K562 (cell line): Measurements from ENCODE around the gene FAM168B. TPM values are rescaled to one million over a fixed set of nuclear protein-coding genes. Genes with fewer than 3 reads are reported as not detected.

Source experiments
- BRF1 ChIP-seq: IDR thresholded peaks from 3 replicates; pipeline ENCODE4 v1.6.1; 2011; ENCODE audit warnings: borderline replicate concordance, mild to moderate bottlenecking; ENCODE audit not compliant: insufficient read length; ENCODE audit errors: extremely low read depth
- CBFA2T3 ChIP-seq: fragments of 450-650 bp; IDR thresholded peaks from 2 replicates; pipeline ENCODE4 v1.6.1; 2017
- FOXJ3 ChIP-seq: sonication (generic); formaldehyde crosslinking; IDR thresholded peaks from 2 replicates; pipeline ENCODE4 v1.4.0; 2020; ENCODE audit warnings: mild to moderate bottlenecking, missing genetic modification reagents
- GATAD2B ChIP-seq: fragments of 450-650 bp; IDR thresholded peaks from 2 replicates; pipeline ENCODE4 v1.6.1; 2017; ENCODE audit warnings: mild to moderate bottlenecking, borderline replicate concordance
- HMG20B ChIP-seq: fragments of 250-450 bp; sonication (Bioruptor Pico); IDR thresholded peaks from 2 replicates; pipeline ENCODE4 v1.5.0; 2021; ENCODE audit warnings: mild to moderate bottlenecking
- KDM1A ChIP-seq, 2 experiments: fragments of 450-650 bp; IDR thresholded peaks; 2 replicates each; pipeline ENCODE4 v1.6.1; 2016; ENCODE audit warnings: mild to moderate bottlenecking in 2 of 2
- MAFK ChIP-seq: IDR thresholded peaks from 2 replicates; pipeline ENCODE4 v1.6.1; 2011; ENCODE audit warnings: low read length, improper control_type of control experiment
- MCM5 ChIP-seq: fragments of 450-650 bp; IDR thresholded peaks from 2 replicates; pipeline ENCODE4 v1.6.1; 2016; ENCODE audit warnings: low read depth
- MITF ChIP-seq: IDR thresholded peaks from 2 replicates; pipeline ENCODE4 v1.6.1; 2014; ENCODE audit warnings: antibody characterized with exemption
- MNT ChIP-seq, 2 experiments: fragments of 450-650 bp; conservative IDR thresholded peaks; 2 replicates each; pipeline ENCODE4 v1.6.1; 2017; ENCODE audit warnings: mild to moderate bottlenecking in 2 of 2, moderate library complexity in 2 of 2
- TAF7 ChIP-seq: fragments of 450-650 bp; IDR thresholded peaks from 2 replicates; pipeline ENCODE4 v1.6.1; 2016; ENCODE audit warnings: missing genetic modification characterization, missing compliant biosample characterization
- TBP ChIP-seq: optimal IDR thresholded peaks from 2 replicates; pipeline ENCODE3; 2011; ENCODE audit warnings: low read depth, low read length, improper control_type of control experiment
- TGIF2 ChIP-seq: sonication (generic); formaldehyde crosslinking; IDR thresholded peaks from 2 replicates; pipeline ENCODE4 v1.8.1; 2022; ENCODE audit warnings: mild to moderate bottlenecking, missing genetic modification reagents, moderate library complexity
- TSC22D4 ChIP-seq: fragments of 450-650 bp; IDR thresholded peaks from 2 replicates; pipeline ENCODE4 v1.6.1; 2016; ENCODE audit warnings: missing genetic modification characterization, missing biosample characterization, control low read depth
- ZNF12 ChIP-seq: sonication (generic); formaldehyde crosslinking; IDR thresholded peaks from 2 replicates; pipeline ENCODE4 v1.4.0; 2020; ENCODE audit warnings: mild to moderate bottlenecking, missing genetic modification reagents
- ZNF134 ChIP-seq: fragments of 250-450 bp; sonication (Bioruptor Pico); conservative IDR thresholded peaks from 2 replicates; pipeline ENCODE4 v1.4.0; 2020
- ZNF717 ChIP-seq: fragments of 250-450 bp; sonication (Bioruptor Pico); IDR thresholded peaks from 2 replicates; pipeline ENCODE4 v1.5.0; 2021
- polyA plus RNA-seq, 8 experiments: library from polyadenylated mRNA; depleted of rRNA in 4 of 8; stranded (reverse) in 5 of 8; unstranded in 3 of 8; fragments of >200 nt; fragmentation: Nextera tagmentation in 2 of 8; fragmentation: Illumina TruSeq in 1 of 8; extraction: Ambion mirVana in 2 of 8; extraction: Trizol in 1 of 8; gene quantifications; 2 replicates each; pipeline versions ENCODE4 v1.2.1 to v1.2.3, GENCODE V29; 2011 to 2014; ENCODE audit warnings: inconsistent platforms in 1 of 8, missing spikeins in 1 of 8
- total RNA-seq, 7 experiments: library from RNA; depleted of rRNA in 6 of 7; stranded (reverse); fragments of >200 nt in 6 of 7; fragmentation: Illumina TruSeq in 2 of 7; extraction: Trizol in 2 of 7; gene quantifications; 2 replicates each; pipeline versions ENCODE4 v1.2.1 to v1.2.3, GENCODE V29; 2011 to 2021; ENCODE audit warnings: low replicate concordance in 1 of 7
- TF ChIP-seq, protein P1 (sequence below): fragments of 450-650 bp; IDR thresholded peaks from 2 replicates; pipeline ENCODE4 v1.6.1; 2017; ENCODE audit warnings: mild to moderate bottlenecking, moderate library complexity
- TF ChIP-seq, protein P2 (sequence below): sonication (generic); formaldehyde crosslinking; IDR thresholded peaks from 2 replicates; pipeline ENCODE4 v1.8.0; 2022; ENCODE audit warnings: mild to moderate bottlenecking, low read depth, missing genetic modification reagents
- TF ChIP-seq, protein P3 (sequence below), 3 experiments: fragments of 200-800 bp in 1 of 3; fragments of 250-450 bp in 1 of 3; fragments of 450-650 bp in 1 of 3; sonication (Bioruptor Pico) in 1 of 3; sonication (Bioruptor generic) in 1 of 3; formaldehyde crosslinking in 1 of 3; IDR thresholded peaks; 2 replicates each; pipeline versions ENCODE4 v1.6.1 to v1.8.0; 2016 to 2022; ENCODE audit warnings: mild to moderate bottlenecking in 2 of 3, missing genetic modification characterization in 2 of 3, missing compliant biosample characterization in 1 of 3, moderate library complexity in 1 of 3

Gene FAM168B
- total and polyA plus RNA-seq, 9 of the 15 experiments (the other 6 are each of a cell fraction or from before 2014, with no cell fraction given) = 3.3 to 76.0 (median 46.1) TPM

GRCh38 chr2:131105156-131105949 is 12.1 kb upstream of the FAM168B start, which contains the start of gene PLEKHB2 (continued):
- TF ChIP-seq MAFK = no peak
- no peak for TF ChIP-seq HMG20B (CRISPR knock-in tag)
- 0 out of 2 replicates have a peak, but pooled peaks have one; percentile 32 for TF ChIP-seq TAF7
- TF ChIP-seq ZNF12 (CRISPR knock-in tag) = no peak
- TF ChIP-seq TGIF2 (CRISPR knock-in tag) = no peak
- peak; percentile 69 for TF ChIP-seq TBP
- TF ChIP-seq FOXJ3 (CRISPR knock-in tag) = no peak
- TF ChIP-seq MNT (conservative IDR thresholded peaks at IDR 0.05) = peak in 1 of 2 experiments; percentile 66; a peak in 2 of 4 replicates
- no peak for TF ChIP-seq TSC22D4 (tag)
- TF ChIP-seq KDM1A (IDR thresholded peaks at IDR 0.05) = no peak
- TF ChIP-seq, protein P1, sequence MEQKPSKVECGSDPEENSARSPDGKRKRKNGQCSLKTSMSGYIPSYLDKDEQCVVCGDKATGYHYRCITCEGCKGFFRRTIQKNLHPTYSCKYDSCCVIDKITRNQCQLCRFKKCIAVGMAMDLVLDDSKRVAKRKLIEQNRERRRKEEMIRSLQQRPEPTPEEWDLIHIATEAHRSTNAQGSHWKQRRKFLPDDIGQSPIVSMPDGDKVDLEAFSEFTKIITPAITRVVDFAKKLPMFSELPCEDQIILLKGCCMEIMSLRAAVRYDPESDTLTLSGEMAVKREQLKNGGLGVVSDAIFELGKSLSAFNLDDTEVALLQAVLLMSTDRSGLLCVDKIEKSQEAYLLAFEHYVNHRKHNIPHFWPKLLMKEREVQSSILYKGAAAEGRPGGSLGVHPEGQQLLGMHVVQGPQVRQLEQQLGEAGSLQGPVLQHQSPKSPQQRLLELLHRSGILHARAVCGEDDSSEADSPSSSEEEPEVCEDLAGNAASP = no peak
- no peak for TF ChIP-seq ZNF134 (CRISPR knock-in tag)
- TF ChIP-seq MITF = 0 out of 2 replicates have a peak, but pooled peaks have one; percentile 11
- TF ChIP-seq CBFA2T3 = no peak
- TF ChIP-seq GATAD2B = no peak
- TF ChIP-seq, protein P2, sequence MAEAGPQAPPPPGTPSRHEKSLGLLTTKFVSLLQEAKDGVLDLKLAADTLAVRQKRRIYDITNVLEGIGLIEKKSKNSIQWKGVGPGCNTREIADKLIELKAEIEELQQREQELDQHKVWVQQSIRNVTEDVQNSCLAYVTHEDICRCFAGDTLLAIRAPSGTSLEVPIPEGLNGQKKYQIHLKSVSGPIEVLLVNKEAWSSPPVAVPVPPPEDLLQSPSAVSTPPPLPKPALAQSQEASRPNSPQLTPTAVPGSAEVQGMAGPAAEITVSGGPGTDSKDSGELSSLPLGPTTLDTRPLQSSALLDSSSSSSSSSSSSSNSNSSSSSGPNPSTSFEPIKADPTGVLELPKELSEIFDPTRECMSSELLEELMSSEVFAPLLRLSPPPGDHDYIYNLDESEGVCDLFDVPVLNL = no peak
- TF ChIP-seq BRF1 = no peak
- no peak for TF ChIP-seq ZNF717 (CRISPR knock-in tag)
- TF ChIP-seq MCM5 = no peak
- TF ChIP-seq, protein P3, sequence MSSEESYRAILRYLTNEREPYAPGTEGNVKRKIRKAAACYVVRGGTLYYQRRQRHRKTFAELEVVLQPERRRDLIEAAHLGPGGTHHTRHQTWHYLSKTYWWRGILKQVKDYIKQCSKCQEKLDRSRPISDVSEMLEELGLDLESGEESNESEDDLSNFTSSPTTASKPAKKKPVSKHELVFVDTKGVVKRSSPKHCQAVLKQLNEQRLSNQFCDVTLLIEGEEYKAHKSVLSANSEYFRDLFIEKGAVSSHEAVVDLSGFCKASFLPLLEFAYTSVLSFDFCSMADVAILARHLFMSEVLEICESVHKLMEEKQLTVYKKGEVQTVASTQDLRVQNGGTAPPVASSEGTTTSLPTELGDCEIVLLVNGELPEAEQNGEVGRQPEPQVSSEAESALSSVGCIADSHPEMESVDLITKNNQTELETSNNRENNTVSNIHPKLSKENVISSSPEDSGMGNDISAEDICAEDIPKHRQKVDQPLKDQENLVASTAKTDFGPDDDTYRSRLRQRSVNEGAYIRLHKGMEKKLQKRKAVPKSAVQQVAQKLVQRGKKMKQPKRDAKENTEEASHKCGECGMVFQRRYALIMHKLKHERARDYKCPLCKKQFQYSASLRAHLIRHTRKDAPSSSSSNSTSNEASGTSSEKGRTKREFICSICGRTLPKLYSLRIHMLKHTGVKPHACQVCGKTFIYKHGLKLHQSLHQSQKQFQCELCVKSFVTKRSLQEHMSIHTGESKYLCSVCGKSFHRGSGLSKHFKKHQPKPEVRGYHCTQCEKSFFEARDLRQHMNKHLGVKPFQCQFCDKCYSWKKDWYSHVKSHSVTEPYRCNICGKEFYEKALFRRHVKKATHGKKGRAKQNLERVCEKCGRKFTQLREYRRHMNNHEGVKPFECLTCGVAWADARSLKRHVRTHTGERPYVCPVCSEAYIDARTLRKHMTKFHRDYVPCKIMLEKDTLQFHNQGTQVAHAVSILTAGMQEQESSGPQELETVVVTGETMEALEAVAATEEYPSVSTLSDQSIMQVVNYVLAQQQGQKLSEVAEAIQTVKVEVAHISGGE (CRISPR knock-in tag; IDR thresholded peaks at IDR 0.05) = 0 out of 6 replicates have a peak, but pooled peaks of 1 of the 3 experiments have one; percentile 40
